ENCODE measurements around the gene CLSTN1.

CLSTN1 gene

DNA sequence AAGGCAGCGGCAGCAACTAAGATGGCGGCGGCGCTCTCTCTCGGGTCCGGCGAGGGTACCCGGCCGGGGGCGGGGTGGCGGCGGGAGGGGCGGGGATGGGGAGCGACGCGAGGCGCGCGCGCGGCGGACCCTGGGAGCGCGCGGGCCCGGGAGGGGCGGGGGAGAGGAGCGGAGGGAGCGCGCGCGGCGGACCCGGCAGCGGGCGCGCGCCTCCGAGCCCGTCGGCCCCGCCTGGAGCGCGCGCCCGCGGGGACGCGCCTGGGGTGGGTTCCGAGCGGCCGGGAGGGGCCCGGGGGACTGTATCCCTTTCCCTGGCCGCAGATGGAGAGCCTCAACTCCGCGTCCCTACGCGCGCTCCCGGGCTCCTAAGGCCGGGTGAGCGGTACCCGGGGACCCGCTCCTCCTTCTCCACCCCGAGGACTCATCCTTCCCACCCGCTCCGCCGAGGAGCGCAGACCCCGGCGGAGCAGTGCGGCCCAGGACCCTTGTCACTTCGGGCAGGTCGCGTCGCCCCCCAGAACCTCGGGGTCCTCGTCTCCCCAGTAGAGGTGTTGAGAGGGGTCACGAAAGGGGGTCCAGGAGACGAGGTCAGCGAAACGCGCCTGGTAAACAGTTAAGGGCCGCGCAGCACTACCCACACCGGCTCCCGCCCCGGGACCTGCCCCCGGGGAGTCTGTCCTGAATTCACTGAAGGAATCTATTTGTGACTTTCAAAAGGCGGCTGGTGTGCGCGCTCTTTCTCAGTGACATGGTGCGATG is at the start of gene CLSTN1:
CLSTN1 (minus strand) TSS at position 23 of the 759 bp plus-strand sequence. CDS start 232 bp downstream, outside the sequence.
- peak; percentile 54 to 90 (median 80) for DNase-seq

GRCh38 chr1:9873385-9873784 is 49.6 kb upstream of the CLSTN1 start:
- no peak for DNase-seq

DNA sequence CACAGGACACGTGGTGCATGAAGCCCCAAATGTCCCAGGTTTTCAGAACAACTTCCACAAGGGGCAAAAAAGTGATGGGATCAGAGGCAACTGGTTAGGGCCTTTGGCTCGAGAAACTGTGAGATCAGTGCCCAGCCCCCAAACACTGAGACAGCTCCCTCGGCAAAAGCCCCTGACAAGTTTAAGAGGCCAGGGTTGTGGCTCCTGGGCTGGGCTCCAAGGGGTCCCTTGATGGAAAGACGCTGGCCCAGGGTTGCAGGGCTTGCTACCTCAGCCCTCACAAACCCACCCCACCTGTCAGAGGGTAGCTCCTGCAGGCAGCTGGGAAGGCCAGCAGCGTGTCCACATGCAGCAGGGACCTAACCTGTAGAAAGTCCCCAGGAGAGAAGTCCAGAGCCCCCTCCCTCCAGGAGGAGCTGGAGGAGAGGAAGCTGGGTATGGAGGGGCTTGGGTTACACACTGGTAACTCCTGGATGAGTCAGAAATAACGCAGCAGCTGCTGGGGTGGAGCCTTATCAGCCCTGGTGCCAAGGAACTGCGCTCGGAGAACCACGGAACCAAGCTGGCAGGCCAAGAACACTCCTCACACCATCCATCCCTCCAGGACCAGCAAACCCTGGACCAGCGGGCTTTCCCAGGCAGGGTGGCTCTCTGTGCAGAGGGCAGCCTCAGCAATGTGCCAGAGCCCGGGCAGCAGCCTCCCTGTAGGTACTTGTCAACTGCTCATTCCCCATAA is 48.8 kb upstream of the CLSTN1 start:
- DNase-seq, result no peak

DNA sequence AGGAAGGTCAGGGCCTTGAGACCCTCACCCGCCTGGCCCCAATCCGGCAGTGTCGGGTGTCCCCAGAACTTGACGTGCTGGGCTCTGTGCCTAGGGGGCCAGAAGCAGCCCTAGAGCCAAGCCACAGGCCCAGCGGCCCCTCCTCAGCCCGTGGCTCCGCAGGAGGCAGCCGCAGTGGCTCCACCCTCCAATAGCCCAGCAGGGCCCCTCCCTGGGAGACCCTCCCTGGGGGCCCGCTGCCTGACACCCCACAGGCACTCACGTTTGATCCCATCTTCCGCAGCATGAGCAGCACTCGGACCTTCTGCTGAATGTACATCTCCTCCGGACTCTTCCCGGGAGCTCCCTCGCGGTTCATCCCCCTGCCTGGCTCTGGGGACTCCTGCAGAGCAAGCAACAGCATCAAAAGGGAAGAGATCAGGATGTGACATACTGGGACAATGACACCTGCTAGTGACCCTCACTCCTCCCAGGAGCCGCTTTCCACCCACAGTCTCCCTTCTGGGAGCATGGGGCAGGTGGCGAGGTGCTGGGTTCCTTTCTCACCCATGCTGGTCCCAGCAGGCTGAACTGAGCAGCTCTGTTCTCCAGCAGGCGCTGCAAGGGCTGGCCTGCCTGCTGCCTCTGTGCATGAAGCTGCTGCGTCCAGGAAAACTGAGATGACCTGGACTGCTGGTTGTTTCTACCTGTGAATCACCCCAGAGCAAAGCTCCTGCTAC is 48.1 kb upstream of the CLSTN1 start:
- DNase-seq, result no peak

GRCh38 chr1:9871021-9871420 is 47.3 kb upstream of the CLSTN1 start:
- DNase-seq, result no peak

DNA sequence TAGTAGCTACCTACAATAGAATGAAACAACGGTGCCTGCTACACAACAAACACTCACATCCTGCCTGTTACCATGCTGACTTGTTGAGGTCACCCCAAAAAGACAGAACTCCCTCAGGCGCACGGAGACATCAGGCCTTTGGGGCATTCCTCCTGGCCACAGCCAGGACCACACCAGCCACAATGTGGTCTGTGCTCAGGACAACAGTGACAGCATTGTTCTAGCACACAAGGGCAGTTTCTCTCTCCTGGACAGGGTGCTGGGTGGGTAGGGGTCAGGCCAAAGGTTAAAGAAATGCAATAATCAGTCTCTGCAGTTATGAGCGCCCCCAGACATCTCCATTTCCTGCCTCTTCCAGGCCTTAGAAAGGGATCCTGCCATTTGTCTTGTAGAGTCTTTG is 46.8 kb upstream of the CLSTN1 start:
- DNase-seq, result no peak

- DNase-seq, result no peak
Measured at GRCh38 chr1:9869831-9870251, 46.1 kb upstream of the CLSTN1 start.

GRCh38 chr1:9868244-9868590 is 44.5 kb upstream of the CLSTN1 start:
- no peak for DNase-seq

GRCh38 chr1:9867408-9868243 is 43.9 kb upstream of the CLSTN1 start:
- peak; percentile 77 to 91 (median 88) for DNase-seq

DNA sequence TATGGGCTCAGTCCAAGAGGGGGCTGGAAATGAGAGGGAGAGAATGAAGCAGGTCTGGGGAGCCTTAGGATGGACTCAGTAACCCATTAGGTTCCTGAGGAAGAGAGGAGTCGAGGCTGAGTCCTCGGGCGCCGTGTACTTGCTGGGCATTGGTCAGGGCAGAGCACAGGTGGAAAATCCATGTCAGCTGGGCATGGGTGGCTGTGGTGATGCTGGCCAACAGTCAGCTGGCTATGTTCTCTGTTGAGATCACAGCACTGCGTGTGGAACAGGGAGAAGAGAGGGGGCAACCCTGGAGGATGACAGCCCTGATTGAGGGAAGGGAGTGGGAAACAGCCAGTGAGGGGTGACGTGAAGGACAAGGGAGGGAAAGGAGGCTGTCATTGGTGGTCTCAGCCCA is 43.1 kb upstream of the CLSTN1 start:
- no peak for DNase-seq

- no peak for DNase-seq
Measured at GRCh38 chr1:9865724-9866123, 42.0 kb upstream of the CLSTN1 start.

- no peak for DNase-seq
Measured at GRCh38 chr1:9863371-9863770, 39.6 kb upstream of the CLSTN1 start.

DNA sequence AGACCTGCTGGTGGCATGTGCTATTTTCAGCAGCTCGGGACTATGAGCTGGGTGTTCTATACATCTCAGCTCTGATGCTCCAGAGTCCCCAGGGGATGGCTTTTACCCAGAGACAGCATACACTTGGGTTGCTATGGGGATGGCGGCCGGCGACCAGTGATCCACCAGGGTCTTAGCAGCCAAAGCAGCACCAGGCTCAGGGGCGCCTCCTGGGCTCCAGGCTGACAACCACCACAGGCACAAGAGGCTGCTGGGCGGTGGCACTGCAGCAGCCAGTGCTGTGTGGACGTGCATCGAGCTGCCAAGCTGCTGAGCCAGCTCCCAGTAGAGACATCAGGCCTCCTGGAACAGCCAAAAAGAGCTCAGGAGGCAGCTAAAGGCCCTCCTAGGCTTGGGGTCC is 37.6 kb upstream of the CLSTN1 start:
- no peak for DNase-seq

- no peak for DNase-seq
Measured at GRCh38 chr1:9860887-9861286, 37.1 kb upstream of the CLSTN1 start.

DNA sequence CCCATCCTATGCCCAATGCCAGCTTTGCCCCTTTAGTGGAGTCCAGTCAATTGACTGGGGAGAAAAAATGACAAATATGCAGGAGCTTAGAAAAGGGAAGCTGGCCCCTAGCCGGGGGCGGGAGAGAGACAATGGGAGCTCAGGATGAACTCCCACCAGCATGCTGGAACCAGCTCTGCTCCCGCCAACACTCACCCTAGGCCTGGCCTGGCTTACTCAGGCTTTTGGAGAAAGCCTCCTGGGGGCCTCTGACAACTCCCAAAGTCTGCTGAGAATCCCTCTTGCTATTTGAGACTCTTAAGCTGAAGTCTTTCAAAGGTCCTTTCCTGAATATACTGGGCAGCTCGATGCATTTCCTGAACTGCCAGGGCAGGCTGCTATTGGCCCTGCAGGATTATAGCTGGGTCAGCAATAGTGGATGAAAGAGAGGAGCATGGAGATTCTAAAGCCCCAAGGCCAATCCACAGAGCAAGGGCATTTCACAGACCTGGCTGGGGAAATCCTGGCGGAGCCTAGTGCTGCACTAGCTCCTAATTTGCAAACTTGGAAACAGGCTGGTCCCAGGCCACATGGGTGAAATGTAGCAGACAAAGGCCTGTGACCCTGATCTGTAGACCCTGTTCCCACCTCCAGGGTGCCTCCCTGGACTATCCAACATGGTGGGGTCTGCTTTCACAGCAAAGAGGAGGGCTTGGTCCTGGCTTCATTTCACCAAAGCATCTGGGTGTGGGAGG is 35.7 kb upstream of the CLSTN1 start:
- no peak for DNase-seq

- DNase-seq, result no peak
Measured at GRCh38 chr1:9858293-9859035, 34.7 kb upstream of the CLSTN1 start.

- no peak for DNase-seq
Measured at GRCh38 chr1:9855186-9855585, 31.4 kb upstream of the CLSTN1 start.

DNA sequence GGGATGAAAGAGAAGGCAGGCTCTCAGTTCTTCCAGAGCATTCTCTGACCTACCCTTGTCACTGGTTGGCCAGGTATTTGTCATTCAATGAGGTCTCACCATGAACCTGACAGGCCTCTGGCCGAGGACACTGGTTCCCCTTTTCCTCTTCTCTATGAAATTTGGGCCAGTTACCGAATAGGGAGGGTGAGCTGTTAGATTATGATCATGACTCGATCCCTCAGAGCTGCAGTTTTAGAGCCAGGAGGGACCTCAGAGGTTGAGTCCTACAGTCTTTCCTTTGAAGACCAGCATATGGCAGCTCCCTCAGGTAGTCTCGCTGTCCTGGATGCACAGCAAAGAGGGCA is 29.5 kb upstream of the CLSTN1 start:
- no peak for DNase-seq

DNA sequence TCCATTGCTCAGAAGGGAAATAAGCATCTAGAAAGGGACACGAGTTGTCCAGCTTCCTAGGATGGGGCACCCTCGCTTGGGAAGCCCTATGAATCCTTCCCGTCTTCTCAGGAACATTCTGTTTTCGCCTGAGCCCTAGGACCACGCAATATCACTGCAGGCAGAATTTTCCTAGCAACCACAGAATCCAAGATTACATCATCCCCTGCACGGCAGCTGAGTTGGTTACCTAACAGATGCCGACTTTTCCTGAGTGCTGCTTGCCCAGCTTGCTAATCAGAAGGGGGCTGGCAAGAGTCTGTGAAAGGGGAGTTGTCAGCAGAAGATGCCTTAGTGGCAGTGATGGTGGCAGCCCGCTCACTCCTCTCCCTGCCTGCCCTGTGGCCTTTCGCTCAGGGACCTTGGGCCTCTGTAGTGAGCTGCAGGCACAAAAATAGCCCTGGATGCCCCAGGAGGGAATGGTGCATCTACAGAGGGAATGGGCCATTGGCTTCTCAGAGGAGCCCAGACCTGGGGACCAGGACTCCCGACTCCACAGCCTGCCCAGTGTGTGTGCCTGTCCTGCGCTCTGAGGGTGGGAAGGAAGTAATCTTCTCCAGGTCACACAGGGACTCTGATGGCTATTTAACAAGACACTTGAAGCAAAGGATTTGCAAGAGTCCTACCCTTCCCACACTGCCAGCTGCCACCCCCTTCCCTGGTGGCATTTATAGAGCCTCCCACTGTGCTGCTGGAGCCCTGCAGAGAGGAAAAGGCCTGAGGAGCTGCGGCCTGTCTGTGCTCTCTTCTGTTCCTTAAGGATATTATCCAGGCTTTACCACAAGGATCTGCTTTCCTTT is 28.9 kb upstream of the CLSTN1 start:
- DNase-seq, result no peak

- DNase-seq, result no peak
Measured at GRCh38 chr1:9852004-9852403, 28.2 kb upstream of the CLSTN1 start.
